K562 (cell line): ENCODE results near the gene THSD8. TPM values are rescaled to one million over a fixed set of nuclear protein-coding genes. Genes with fewer than 3 reads are reported as not detected.
A peak's percentile ranks its signal among the peaks of the same experiment; 100 is the strongest.

Experiments
- ATAC-seq: fragments of 200-7000 bp; cut with Tn5 transposase; 3 replicates; pipeline ENCODE4 v1.9.1; 2020; ENCODE audit warnings: moderate library complexity
- BruUV-seq: library from RNA; stranded (reverse); fragments of 400-500 nt; replicated peaks from 2 replicates; lab custom pipeline; 2021; lab: Mats Ljungman, UMichigan
- CTCF ChIA-PET: fragments of 300-600 bp; formaldehyde crosslinking; extraction: SDS; loops from one replicate; lab custom pipeline; 2021; ENCODE audit warnings: low intra/inter-chr PET ratio; lab: Yijun Ruan, JAX
- POLR2A ChIA-PET: fragments of 300-600, 350-650 bp; sonication (Branson Sonifier 250); formaldehyde crosslinking; extraction: SDS; loops from one replicate; lab custom pipeline; 2021; ENCODE audit warnings: antibody characterized with exemption, inconsistent platforms; lab: Yijun Ruan, JAX
- DNase-seq, 4 experiments: peaks; one replicate each; pipeline versions ENCODE4 v3.0.0 to v3.0.0-alpha.2; 2011 to 2018; ENCODE audit warnings: low spot score in 3 of 4, mixed read lengths in 3 of 4; ENCODE audit errors: extremely low read depth in 1 of 4
- FAIRE-seq: peaks from 2 replicates; lab custom pipeline; 2011; peaks lifted over from hg19 to GRCh38; lab: Jason Lieb, UNC
- H2AFZ ChIP-seq: 2 replicates; pipeline ENCODE4 v1.6.0; 2011; ENCODE audit warnings: low read depth, low read length, control low read depth, inconsistent platforms
- H3K27ac ChIP-seq: fragments of 200-600 bp; 3 replicates; pipeline ENCODE4 v1.8.0; 2011; ENCODE audit warnings: low read depth, mild to moderate bottlenecking, control low read depth, inconsistent platforms, low read length, moderate library complexity, mixed read lengths; ENCODE audit errors: extremely low read depth
- H3K27me3 ChIP-seq, 2 experiments: fragments of 300-600 bp in 1 of 2; 2 replicates in 1 of 2; 3 replicates in 1 of 2; pipeline versions ENCODE4 v1.6.0 to v1.8.0; 2011; ENCODE audit warnings: inconsistent platforms in 2 of 2, low read length in 2 of 2, mild to moderate bottlenecking in 1 of 2, mixed read lengths in 1 of 2, moderate library complexity in 1 of 2; ENCODE audit not compliant: control insufficient read depth in 2 of 2, insufficient read depth in 2 of 2
- H3K36me3 ChIP-seq: fragments of 300-600 bp; 3 replicates; pipeline ENCODE4 v1.8.0; 2011; ENCODE audit warnings: mild to moderate bottlenecking, low read length, inconsistent platforms; ENCODE audit not compliant: control insufficient read depth, insufficient read depth
- H3K4me1 ChIP-seq, 2 experiments: fragments of 200-600 bp in 1 of 2; replicated peaks in 1 of 2; 2 replicates in 1 of 2; 3 replicates in 1 of 2; pipeline versions ENCODE4 v1.5.1 to v1.8.0; 2011; ENCODE audit warnings: inconsistent platforms in 2 of 2, low read length in 2 of 2, mild to moderate bottlenecking in 1 of 2, mixed read lengths in 1 of 2, moderate library complexity in 1 of 2; ENCODE audit not compliant: control insufficient read depth in 2 of 2, insufficient read depth in 2 of 2
- H3K4me2 ChIP-seq: 2 replicates; pipeline ENCODE4 v1.6.1; 2011; ENCODE audit warnings: low read length, control low read depth, inconsistent platforms, mixed read lengths; ENCODE audit not compliant: insufficient read depth
- H3K4me3 ChIP-seq: fragments of 200-600 bp; sonication (generic), shearing (Covaris generic); 2 replicates; pipeline ENCODE4 v1.5.1; 2016; ENCODE audit warnings: control low read depth, inconsistent platforms
- H3K79me2 ChIP-seq: fragments of 200-600 bp; 3 replicates; pipeline ENCODE4 v1.8.0; 2011; ENCODE audit warnings: low read length, inconsistent platforms; ENCODE audit not compliant: control insufficient read depth, insufficient read depth
- H3K9ac ChIP-seq, 2 experiments: 2 replicates each; pipeline versions ENCODE4 v1.6.0 to v1.6.1; 2011; ENCODE audit warnings: low read depth in 2 of 2, low read length in 2 of 2, control low read depth in 1 of 2, inconsistent platforms in 1 of 2, mild to moderate bottlenecking in 1 of 2, mixed read lengths in 1 of 2; ENCODE audit not compliant: insufficient read depth in 1 of 2
- H3K9me1 ChIP-seq: one replicate; pipeline ENCODE4 v1.6.0; 2011; ENCODE audit warnings: inconsistent platforms, mild to moderate bottlenecking, low read length, moderate library complexity; ENCODE audit not compliant: control insufficient read depth, insufficient read depth
- H3K9me3 ChIP-seq: replicated peaks from 2 replicates; pipeline ENCODE4 v1.5.1; 2011; ENCODE audit warnings: low read depth, low read length, inconsistent platforms; ENCODE audit not compliant: control insufficient read depth, insufficient read depth
- H4K20me1 ChIP-seq: replicated peaks from 2 replicates; pipeline ENCODE4 v1.6.1; 2011; ENCODE audit warnings: low read length, inconsistent platforms, mixed read lengths; ENCODE audit not compliant: control insufficient read depth, insufficient read depth
- ARID1B ChIP-seq: fragments of 450-650 bp; IDR thresholded peaks from 2 replicates; pipeline ENCODE4 v1.6.1; 2016; ENCODE audit warnings: antibody characterized with exemption, mild to moderate bottlenecking, inconsistent platforms
- CBFA2T2 ChIP-seq: fragments of 450-650 bp; conservative IDR thresholded peaks from 2 replicates; pipeline ENCODE4 v1.6.1; 2017; ENCODE audit warnings: mild to moderate bottlenecking
- CBFA2T3 ChIP-seq: fragments of 450-650 bp; IDR thresholded peaks from 2 replicates; pipeline ENCODE4 v1.6.1; 2017
- CBX2 ChIP-seq: fragments of 200-600 bp; sonication (generic); IDR thresholded peaks from one replicate; pipeline ENCODE4 v1.6.1; 2012; ENCODE audit warnings: mild to moderate bottlenecking, low read length, inconsistent platforms; ENCODE audit not compliant: insufficient read depth, poor library complexity, severe bottlenecking
- CBX5 ChIP-seq: IDR thresholded peaks from 2 replicates; pipeline ENCODE4 v1.6.1; 2014; ENCODE audit warnings: low read depth, borderline replicate concordance
- DPF2 ChIP-seq: fragments of 450-650 bp; IDR thresholded peaks from 2 replicates; pipeline ENCODE4 v1.6.1; 2016
- GABPB2 ChIP-seq: fragments of 250-450 bp; sonication (Bioruptor Pico); conservative IDR thresholded peaks from 2 replicates; pipeline ENCODE4 v1.5.1; 2021; ENCODE audit warnings: mild to moderate bottlenecking
- HDAC3 ChIP-seq: fragments of 450-650 bp; IDR thresholded peaks from 2 replicates; pipeline ENCODE4 v1.6.1; 2018; ENCODE audit warnings: borderline replicate concordance, mild to moderate bottlenecking, moderate library complexity; ENCODE audit not compliant: partially characterized antibody
- KDM4B ChIP-seq, 2 experiments: fragments of 450-650 bp in 1 of 2; sonication (generic) in 1 of 2; IDR thresholded peaks; 2 replicates each; pipeline ENCODE4 v1.6.1; 2016 to 2017; ENCODE audit warnings: borderline replicate concordance in 2 of 2, antibody characterized with exemption in 1 of 2, low read depth in 1 of 2, mild to moderate bottlenecking in 1 of 2
- KDM5B ChIP-seq: fragments of 200-600 bp; sonication (generic); IDR thresholded peaks from 2 replicates; pipeline ENCODE4 v1.6.1; 2012; ENCODE audit warnings: low read depth, mild to moderate bottlenecking, moderate library complexity, low read length, control low read depth, inconsistent platforms; ENCODE audit not compliant: insufficient replicate concordance
- KHSRP ChIP-seq: fragments of 450-650 bp; IDR thresholded peaks from 2 replicates; pipeline ENCODE4 v1.6.1; 2017
- MAFG ChIP-seq: fragments of 450-650 bp; conservative IDR thresholded peaks from 2 replicates; pipeline ENCODE4 v1.6.1; 2016; ENCODE audit warnings: missing genetic modification characterization, missing compliant biosample characterization
- MTA1 ChIP-seq: fragments of 450-650 bp; IDR thresholded peaks from 2 replicates; pipeline ENCODE4 v1.6.1; 2017; ENCODE audit warnings: borderline replicate concordance
- SIRT6 ChIP-seq: IDR thresholded peaks from one replicate; pipeline ENCODE4 v1.6.1; 2012; ENCODE audit warnings: low read depth, mild to moderate bottlenecking, control low read depth, inconsistent platforms, low read length, moderate library complexity
- SMARCB1 ChIP-seq: IDR thresholded peaks from 2 replicates; pipeline ENCODE4 v1.6.1; 2011; ENCODE audit warnings: improper control_type of control experiment, low read depth; ENCODE audit not compliant: insufficient read length
- TAL1 ChIP-seq: fragments of 450-650 bp; IDR thresholded peaks from 2 replicates; pipeline ENCODE4 v1.6.1; 2016; ENCODE audit warnings: mild to moderate bottlenecking
- TEAD4 ChIP-seq, 2 experiments: sonication (generic) in 1 of 2; formaldehyde crosslinking in 1 of 2; IDR thresholded peaks; 2 replicates each; pipeline versions ENCODE4 v1.6.1 to v1.8.0; 2012 to 2022; ENCODE audit warnings: borderline replicate concordance in 1 of 2, inconsistent platforms in 1 of 2, low read length in 1 of 2, mild to moderate bottlenecking in 1 of 2, missing genetic modification reagents in 1 of 2
- ZNF197 ChIP-seq: fragments of 200-800 bp; sonication (Bioruptor generic); IDR thresholded peaks from 2 replicates; pipeline ENCODE4 v1.6.1; 2016; ENCODE audit warnings: low read depth, missing genetic modification characterization, missing compliant biosample characterization
- ZNF41 ChIP-seq: fragments of 250-450 bp; sonication (Bioruptor Pico); conservative IDR thresholded peaks from 2 replicates; pipeline ENCODE4 v1.4.0; 2020; ENCODE audit warnings: mild to moderate bottlenecking
- ZNF707 ChIP-seq: fragments of 250-450 bp; sonication (Bioruptor Pico); conservative IDR thresholded peaks from 2 replicates; pipeline ENCODE4 v1.8.0; 2022; ENCODE audit warnings: inconsistent platforms, mild to moderate bottlenecking, moderate library complexity
- ZSCAN29 ChIP-seq: fragments of 450-650 bp; IDR thresholded peaks from 2 replicates; pipeline ENCODE4 v1.6.1; 2017
- WGBS: fragments of 100-300 bp; shearing (Covaris generic); methylation state at CpG from one replicate; pipeline ENCODE4 v1.1.6; 2016; ENCODE audit warnings: low coverage, mixed read lengths; ENCODE audit not compliant: insufficient coverage; ENCODE audit errors: missing lambda C conversion rate; 5-methylcytosine and 5-hydroxymethylcytosine counted together
- in situ Hi-C: fragments of 300-500 bp; cut with MboI; formaldehyde crosslinking; loops from 4 replicates; pipeline ENCODE4 v1.15.0; 2018; ENCODE audit warnings: inconsistent platforms, mixed read lengths
- intact Hi-C: fragments of 100-400 bp; cut with micrococcal nuclease; formaldehyde crosslinking; loops from 2 replicates; pipeline ENCODE4 v1.14.2; 2022
- polyA plus RNA-seq, 8 experiments: library from polyadenylated mRNA; depleted of rRNA in 4 of 8; stranded (reverse) in 5 of 8; unstranded in 3 of 8; fragments of >200 nt; fragmentation: Nextera tagmentation in 2 of 8; fragmentation: Illumina TruSeq in 1 of 8; extraction: Ambion mirVana in 2 of 8; extraction: Trizol in 1 of 8; gene quantifications; 2 replicates each; pipeline versions ENCODE4 v1.2.1 to v1.2.3, GENCODE V29; 2011 to 2014; ENCODE audit warnings: inconsistent platforms in 1 of 8, missing spikeins in 1 of 8
- total RNA-seq, 7 experiments: library from RNA; depleted of rRNA in 6 of 7; stranded (reverse); fragments of >200 nt in 6 of 7; fragmentation: Illumina TruSeq in 2 of 7; extraction: Trizol in 2 of 7; gene quantifications; 2 replicates each; pipeline versions ENCODE4 v1.2.1 to v1.2.3, GENCODE V29; 2011 to 2021; ENCODE audit warnings: low replicate concordance in 1 of 7
- TF ChIP-seq, protein P1 (sequence below), 2 experiments: IDR thresholded peaks; 2 replicates each; pipeline ENCODE4 v1.6.1; 2011; ENCODE audit warnings: borderline replicate concordance in 1 of 2, control low read depth in 1 of 2, low read depth in 1 of 2, low read length in 1 of 2, mild to moderate bottlenecking in 1 of 2, mixed read lengths in 1 of 2, moderate library complexity in 1 of 2; ENCODE audit not compliant: insufficient read depth in 1 of 2, insufficient read length in 1 of 2, poor library complexity in 1 of 2, severe bottlenecking in 1 of 2; ENCODE audit errors: extremely low read depth in 1 of 2
- TF ChIP-seq, protein P2 (sequence below): fragments of 250-450 bp; sonication (Bioruptor Pico); IDR thresholded peaks from 2 replicates; pipeline ENCODE4 v1.8.0; 2022; ENCODE audit warnings: inconsistent platforms

THSD8 gene
- total and polyA plus RNA-seq, 9 of the 15 experiments (the other 6 are each of a cell fraction or from before 2014, with no cell fraction given) = 8.4 to 42.4 (median 19.9) TPM; not detected in 2

DNA sequence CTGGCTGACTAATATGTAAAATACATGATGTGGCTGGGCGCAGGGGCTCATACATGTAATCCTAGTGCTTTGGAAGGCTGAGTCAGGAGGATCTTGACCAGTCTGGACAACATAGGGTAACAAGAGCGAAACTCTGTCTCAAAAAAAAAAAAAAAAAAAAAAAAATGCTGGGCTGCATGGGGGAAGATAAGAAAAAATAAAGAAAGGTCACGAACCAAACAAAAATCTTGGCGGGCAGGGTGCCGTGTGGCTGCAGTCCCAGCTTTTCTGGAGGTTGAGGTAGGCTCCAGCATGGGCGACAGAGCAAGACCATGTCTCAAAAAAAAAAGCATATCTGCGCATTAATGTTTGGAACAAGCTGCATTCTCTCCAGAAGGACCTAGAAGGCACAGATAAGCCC, 13.2 kb downstream of the THSD8 start:
- Histone ChIP-seq H4K20me1 (no peaks in the 10 kb centered on the region), H3K36me3 (peaks cover 33% of the 10 kb centered on the region; the same call in 2 of the 3 replicates), H3K27me3 (no peaks in the 10 kb centered on the region), H2AFZ (no peak overlapping the region), H3K9me3 (no peaks in the 10 kb centered on the region), H3K4me2 (no peak overlapping the region), H3K9ac (peak overlapping the region in 1 of 2 experiments; percentile 31; a peak in 1 of 4 replicates), H3K4me1 (peaks cover 2 to 11% of the 10 kb centered on the region in 2 experiments; a peak in 1 of 5 replicates), H3K9me1 (no peaks in the 10 kb centered on the region), H3K79me2 (no peaks in the 10 kb centered on the region), H3K4me3 (no peak overlapping the region), H3K27ac (no peak overlapping the region)
- in situ Hi-C loops (no loop called here), intact Hi-C loops (no loop called here)
- ChIA-PET POLR2A (interaction anchor here (0.9 to 2.8 kb wide), 3 partner anchors 9 to 19 kb away, joined by 3 to 9 read pairs (median 4); partner anchors contain the start of gene RNASEH2A), CTCF (no interaction called here)
- WGBS = 28% methylated on average over 6 of the region's 7 CpGs
- no TSS peak for BruUV-seq
- peak; percentile 64 for ATAC-seq
- FAIRE-seq = no peak
- DNase-seq = no peak
- TF ChIP-seq MAFG (no peak), KHSRP (no peak), CBX5 (no peak), CBX2 (no peak), ZNF41 (CRISPR knock-in tag) (no peak), SMARCB1 (no peak), ZNF707 (CRISPR knock-in tag) (no peak), KDM5B (no peak), DPF2 (0 out of 2 replicates have a peak, but pooled peaks have one; percentile 40), ZSCAN29 (no peak), KDM4B (IDR thresholded peaks at IDR 0.05; ENCODE audit: borderline replicate concordance in 2 of 2, low read depth in 1 of 2) (no peak), ZNF197 (CRISPR knock-in tag) (no peak), HDAC3 (no peak), TEAD4 (IDR thresholded peaks at IDR 0.05; ENCODE audit: low read length) (no peak), TEAD4 (CRISPR knock-in tag; IDR thresholded peaks at IDR 0.05; ENCODE audit: borderline replicate concordance) (no peak), ARID1B (peak; percentile 44), CBFA2T2 (peak; percentile 45; the same call in 1 of the 2 replicates), MTA1 (no peak), SIRT6 (no peak), CBFA2T3 (peak; percentile 75), TAL1 (peak; percentile 29; the same call in 1 of the 2 replicates), GABPB2 (CRISPR knock-in tag) (no peak)
- TF ChIP-seq, protein P1, sequence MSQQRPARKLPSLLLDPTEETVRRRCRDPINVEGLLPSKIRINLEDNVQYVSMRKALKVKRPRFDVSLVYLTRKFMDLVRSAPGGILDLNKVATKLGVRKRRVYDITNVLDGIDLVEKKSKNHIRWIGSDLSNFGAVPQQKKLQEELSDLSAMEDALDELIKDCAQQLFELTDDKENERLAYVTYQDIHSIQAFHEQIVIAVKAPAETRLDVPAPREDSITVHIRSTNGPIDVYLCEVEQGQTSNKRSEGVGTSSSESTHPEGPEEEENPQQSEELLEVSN (IDR thresholded peaks at IDR 0.05; ENCODE audit: borderline replicate concordance in 1 of 2, extremely low read depth in 1 of 2, insufficient read depth in 1 of 2, insufficient read length in 1 of 2, low read depth in 1 of 2, low read length in 1 of 2, poor library complexity in 1 of 2, severe bottlenecking in 1 of 2) = no peak
- TF ChIP-seq, protein P2, sequence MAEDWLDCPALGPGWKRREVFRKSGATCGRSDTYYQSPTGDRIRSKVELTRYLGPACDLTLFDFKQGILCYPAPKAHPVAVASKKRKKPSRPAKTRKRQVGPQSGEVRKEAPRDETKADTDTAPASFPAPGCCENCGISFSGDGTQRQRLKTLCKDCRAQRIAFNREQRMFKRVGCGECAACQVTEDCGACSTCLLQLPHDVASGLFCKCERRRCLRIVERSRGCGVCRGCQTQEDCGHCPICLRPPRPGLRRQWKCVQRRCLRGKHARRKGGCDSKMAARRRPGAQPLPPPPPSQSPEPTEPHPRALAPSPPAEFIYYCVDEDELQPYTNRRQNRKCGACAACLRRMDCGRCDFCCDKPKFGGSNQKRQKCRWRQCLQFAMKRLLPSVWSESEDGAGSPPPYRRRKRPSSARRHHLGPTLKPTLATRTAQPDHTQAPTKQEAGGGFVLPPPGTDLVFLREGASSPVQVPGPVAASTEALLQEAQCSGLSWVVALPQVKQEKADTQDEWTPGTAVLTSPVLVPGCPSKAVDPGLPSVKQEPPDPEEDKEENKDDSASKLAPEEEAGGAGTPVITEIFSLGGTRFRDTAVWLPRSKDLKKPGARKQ (CRISPR knock-in tag) = no peak
